Upper lobe of left lung (tissue), 6 donors: Measurements from ENCODE around the gene AHSA1. TPM values are rescaled to one million over a fixed set of nuclear protein-coding genes. Genes with fewer than 3 reads are reported as not detected.

Source experiments
- ATAC-seq, 2 donors: fragments of 200-7000 bp; cut with Tn5 transposase; one replicate each; pipeline ENCODE4 v1.9.1; 2022; ENCODE audit warnings: mild to moderate bottlenecking in 2 of 2, moderate library complexity in 2 of 2; ENCODE audit not compliant: low FRiP score in 2 of 2
- DNase-seq, 2 donors: peaks; one replicate each; pipeline ENCODE4 v3.0.0-alpha.2; 2019 to 2020
- H3K27ac ChIP-seq, 4 donors: fragments of 200-600 bp; sonication (generic); one replicate each; pipeline ENCODE4 v1.5.1; 2016 to 2019
- H3K27me3 ChIP-seq, 4 donors: fragments of 200-600 bp; sonication (generic); one replicate each; pipeline ENCODE4 v1.5.1; 2017 to 2019
- H3K36me3 ChIP-seq, 4 donors: fragments of 200-600 bp; sonication (generic); one replicate each; pipeline ENCODE4 v1.5.1; 2016 to 2019
- H3K4me1 ChIP-seq, 4 donors: fragments of 200-600 bp; sonication (generic); one replicate each; pipeline ENCODE4 v1.5.1; 2018 to 2019
- H3K4me3 ChIP-seq, 4 donors: fragments of 200-600 bp; sonication (generic); one replicate each; pipeline ENCODE4 v1.5.1; 2017 to 2019; ENCODE audit warnings: mild to moderate bottlenecking in 2 of 4, moderate library complexity in 1 of 4
- H3K9me3 ChIP-seq, 4 donors: fragments of 200-600 bp; sonication (generic); one replicate each; pipeline ENCODE4 v1.5.1; 2018 to 2019
- CTCF ChIP-seq, 6 experiments: fragments of 450-650 bp in 4 of 6; fragments of 200-600 bp in 2 of 6; sonication (generic) in 2 of 6; IDR thresholded peaks; one replicate each; pipeline ENCODE4 v1.5.1; 2016 to 2019; ENCODE audit warnings: antibody characterized with exemption in 6 of 6
- EP300 ChIP-seq, 4 donors: sonication (generic); formaldehyde crosslinking; IDR thresholded peaks; one replicate each; pipeline ENCODE4 v1.5.1; 2017; ENCODE audit warnings: antibody characterized with exemption in 4 of 4, control low read depth in 2 of 4
- POLR2A ChIP-seq, 4 donors: fragments of 450-650 bp; IDR thresholded peaks; one replicate each; pipeline ENCODE4 v1.5.1; 2016 to 2017; ENCODE audit warnings: antibody characterized with exemption in 4 of 4, mild to moderate bottlenecking in 2 of 4
- POLR2AphosphoS5 ChIP-seq, 2 donors: sonication (generic); formaldehyde crosslinking; IDR thresholded peaks; one replicate each; pipeline ENCODE4 v1.5.1; 2017; ENCODE audit warnings: antibody characterized with exemption in 2 of 2
- WGBS, 2 donors: methylation state at CpG; one replicate each; pipeline ENCODE4 v1.1.5; 2017 to 2018; 5-methylcytosine and 5-hydroxymethylcytosine counted together
- total RNA-seq, 6 donors: library from RNA; depleted of rRNA in 4 of 6; stranded (reverse); fragments of >200 nt in 4 of 6; gene quantifications; one replicate each; pipeline versions ENCODE4 v1.1.0 to v1.2.1, GENCODE V29; 2016 to 2021
- donor health status: DM: no; HTN: no; CAD: no; lungs with moderate emphysema.
- donor health status: DM: no; HTN: yes; CAD: no; lungs with severe emphysema.

Gene AHSA1
- total RNA-seq, 6 donors from 2014 or later: 41.9 to 110 (median 93.3) TPM

DNA sequence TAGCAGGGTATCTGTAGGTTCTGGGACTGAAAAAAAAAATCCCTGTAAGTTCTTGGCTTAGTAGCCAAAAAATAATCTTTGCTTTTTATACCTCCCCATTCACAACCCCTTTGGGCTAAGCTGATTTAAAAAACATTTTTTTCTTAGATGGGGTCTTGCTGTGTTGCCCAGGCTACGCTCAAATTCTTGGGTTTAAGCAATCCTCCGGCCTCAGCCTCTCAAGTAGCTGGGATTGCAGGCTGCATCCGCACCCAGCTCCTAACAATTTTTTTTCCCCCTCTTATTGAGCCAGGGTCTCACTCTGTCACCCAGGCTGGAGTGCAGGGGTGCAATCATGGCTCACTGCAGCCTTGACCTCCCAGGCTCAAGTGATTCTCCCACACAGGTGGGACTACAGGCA, 49.9 kb downstream of the AHSA1 start:
- ATAC-seq (no peak), DNase-seq (no peak)
- Histone ChIP-seq H3K27me3 (no peaks in the 10 kb centered on the region), H3K27ac (no peak overlapping the region), H3K4me1 (no peaks in the 10 kb centered on the region), H3K36me3 (peaks cover 9 to 60% (median 27%) of the 10 kb centered on the region in 4 donors), H3K4me3 (no peak overlapping the region), H3K9me3 (no peaks in the 10 kb centered on the region)
- 94 to 97% methylated on average over 3 of the region's 3 CpGs for WGBS, 2 donors
- no peak for TF ChIP-seq POLR2AphosphoS5 (IDR thresholded peaks at IDR 0.05)
- no peak for TF ChIP-seq POLR2A (IDR thresholded peaks at IDR 0.05)
- no peak for TF ChIP-seq CTCF (IDR thresholded peaks at IDR 0.05)
- TF ChIP-seq EP300 (IDR thresholded peaks at IDR 0.05): no peak

DNA sequence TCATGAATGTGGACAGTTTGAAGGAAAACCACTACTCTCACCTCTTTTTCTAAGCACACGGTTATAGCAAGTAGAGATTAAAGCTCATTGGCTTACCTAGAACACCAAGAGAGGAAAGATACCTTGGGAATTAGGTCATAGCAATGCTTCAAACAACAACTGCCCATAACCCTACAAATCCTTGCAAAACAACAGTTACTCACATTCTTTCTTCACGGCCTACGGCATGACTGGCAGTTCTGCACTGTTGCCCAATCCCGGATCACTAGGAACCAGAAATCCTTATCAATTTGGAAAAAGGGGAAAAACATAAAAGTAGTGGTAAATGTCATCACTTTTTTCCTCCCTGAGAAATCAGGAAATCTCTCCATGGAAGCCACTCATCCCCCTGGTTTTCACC, 50.4 kb downstream of the AHSA1 start:
- peaks cover 9 to 60% (median 27%) of the 10 kb centered on the region in 4 donors for H3K36me3 ChIP-seq
- 79 to 90% methylated on average over 4 of the region's 4 CpGs for WGBS, 2 donors
- no peaks in the 10 kb centered on the region for H3K27me3 ChIP-seq
- no peak for TF ChIP-seq POLR2AphosphoS5 (IDR thresholded peaks at IDR 0.05)
- no peak for TF ChIP-seq POLR2A (IDR thresholded peaks at IDR 0.05)
- no peak for TF ChIP-seq CTCF (IDR thresholded peaks at IDR 0.05)
- no peak for TF ChIP-seq EP300 (IDR thresholded peaks at IDR 0.05)
- no peaks in the 10 kb centered on the region for H3K4me1 ChIP-seq
- no peak overlapping the region for H3K27ac ChIP-seq
- no peak overlapping the region for H3K4me3 ChIP-seq
- no peaks in the 10 kb centered on the region for H3K9me3 ChIP-seq
- DNase-seq (no peak), ATAC-seq (no peak)

- ATAC-seq: no peak
- 95 to 96% methylated on average over 3 of the region's 3 CpGs for WGBS, 2 donors
- Histone ChIP-seq H3K4me3 (no peak overlapping the region), H3K4me1 (no peaks in the 10 kb centered on the region), H3K36me3 (peaks cover 9 to 61% (median 27%) of the 10 kb centered on the region in 4 donors), H3K9me3 (no peaks in the 10 kb centered on the region), H3K27ac (no peak overlapping the region), H3K27me3 (no peaks in the 10 kb centered on the region)
- no peak for DNase-seq
- TF ChIP-seq POLR2AphosphoS5 (IDR thresholded peaks at IDR 0.05) (no peak), CTCF (IDR thresholded peaks at IDR 0.05) (no peak), POLR2A (IDR thresholded peaks at IDR 0.05) (no peak), EP300 (IDR thresholded peaks at IDR 0.05) (no peak)
Measured at GRCh38 chr14:77508876-77509275, 51.0 kb downstream of the AHSA1 start.

- H3K36me3 ChIP-seq: peaks cover 9 to 63% (median 27%) of the 10 kb centered on the region in 4 donors
- no peak overlapping the region for H3K27ac ChIP-seq
- ATAC-seq (no peak), DNase-seq (no peak)
- WGBS, 2 donors: 92 to 93% methylated on average over 4 of the region's 4 CpGs
- H3K4me3 ChIP-seq: no peak overlapping the region
- no peak for TF ChIP-seq CTCF (IDR thresholded peaks at IDR 0.05)
- no peaks in the 10 kb centered on the region for H3K4me1 ChIP-seq
- H3K9me3 ChIP-seq: no peaks in the 10 kb centered on the region
- no peaks in the 10 kb centered on the region for H3K27me3 ChIP-seq
Measured at GRCh38 chr14:77509366-77509765, 51.5 kb downstream of the AHSA1 start.

DNA sequence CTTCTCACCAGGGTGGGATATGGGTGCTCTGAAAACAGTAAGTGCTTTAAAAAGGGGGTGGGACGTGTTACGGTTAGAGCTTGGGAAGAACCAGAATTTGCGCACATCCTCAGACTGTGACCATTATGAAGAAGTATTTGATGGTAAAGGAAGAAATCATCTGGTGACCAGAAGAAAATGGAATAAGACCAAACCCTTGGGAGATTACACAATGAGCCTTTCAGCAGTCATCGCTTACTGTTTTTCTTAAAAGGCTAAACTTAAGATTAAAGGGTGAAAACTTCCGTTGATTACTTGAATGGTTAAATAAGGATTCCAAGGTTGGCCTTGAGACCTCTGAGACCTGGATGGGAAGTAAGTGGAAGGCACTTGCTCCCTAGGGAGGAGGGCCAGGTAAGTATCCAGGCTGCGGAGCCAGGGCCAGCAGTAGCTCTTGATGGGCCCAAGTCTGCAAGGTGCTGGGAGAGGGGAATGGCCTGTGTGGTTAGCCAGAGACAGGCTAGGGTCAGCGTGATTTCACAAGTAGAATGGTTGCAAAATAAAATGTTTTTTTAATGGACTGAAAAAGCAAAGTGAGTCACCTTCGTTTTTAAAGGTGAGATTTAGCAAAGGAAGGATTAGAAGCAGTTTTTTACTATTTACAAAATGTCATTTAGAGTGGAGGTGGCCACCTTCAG, 53.7 kb downstream of the AHSA1 start:
- Histone ChIP-seq H3K9me3 (no peaks in the 10 kb centered on the region), H3K4me3 (no peak overlapping the region), H3K36me3 (peaks cover 9 to 76% (median 29%) of the 10 kb centered on the region in 4 donors), H3K27me3 (no peaks in the 10 kb centered on the region), H3K27ac (no peak overlapping the region), H3K4me1 (no peaks in the 10 kb centered on the region)
- DNase-seq (no peak), ATAC-seq (no peak)
- 94% methylated on average over 8 of the region's 8 CpGs for WGBS, 2 donors
- TF ChIP-seq POLR2AphosphoS5 (IDR thresholded peaks at IDR 0.05) (no peak), CTCF (IDR thresholded peaks at IDR 0.05) (no peak), EP300 (IDR thresholded peaks at IDR 0.05) (no peak), POLR2A (IDR thresholded peaks at IDR 0.05) (no peak)
